Kidney (tissue), 14 donors: ENCODE data around the gene GRID1. TPM values are rescaled to one million over a fixed set of nuclear protein-coding genes. Genes with fewer than 3 reads are reported as not detected.

Source experiments
- DNase-seq, 5 donors: peaks; one replicate each; pipeline ENCODE4 v3.0.0-alpha.2; 2013 to 2020
- FAIRE-seq: peaks from 2 replicates; lab custom pipeline; 2012; peaks lifted over from hg19 to GRCh38; lab: Jason Lieb, UNC
- H3K27ac ChIP-seq, 2 donors: one replicate each; pipeline ENCODE4 v1.7.0; 2013; ENCODE audit warnings: low read depth in 2 of 2, low read length in 2 of 2, inconsistent platforms in 1 of 2
- H3K27me3 ChIP-seq: one replicate; pipeline ENCODE4 v1.7.1; 2013; ENCODE audit warnings: low read length, inconsistent platforms; ENCODE audit not compliant: control insufficient read depth, insufficient read depth
- H3K36me3 ChIP-seq, 3 donors: one replicate each; pipeline versions ENCODE4 v1.7.0 to v1.7.1; 2013; ENCODE audit warnings: low read length in 3 of 3, control low read depth in 1 of 3, inconsistent platforms in 1 of 3; ENCODE audit not compliant: insufficient read depth in 3 of 3, control insufficient read depth in 2 of 3
- H3K4me1 ChIP-seq, 3 donors: one replicate each; pipeline versions ENCODE4 v1.7.0 to v1.7.1; 2013; ENCODE audit warnings: low read length in 3 of 3, inconsistent platforms in 1 of 3, low read depth in 1 of 3; ENCODE audit not compliant: control insufficient read depth in 2 of 3, insufficient read depth in 2 of 3
- H3K4me3 ChIP-seq, 3 donors: one replicate each; pipeline versions ENCODE4 v1.7.0 to v1.8.1; 2013; ENCODE audit warnings: low read length in 3 of 3, control low read depth in 1 of 3, inconsistent platforms in 1 of 3
- H3K9ac ChIP-seq, 3 donors: one replicate each; pipeline versions ENCODE4 v1.7.0 to v1.7.1; 2013; ENCODE audit warnings: low read length in 3 of 3, control low read depth in 1 of 3, inconsistent platforms in 1 of 3
- H3K9me3 ChIP-seq, 3 donors: one replicate each; pipeline versions ENCODE4 v1.7.0 to v1.7.1; 2013; ENCODE audit warnings: low read length in 3 of 3, control low read depth in 1 of 3, inconsistent platforms in 1 of 3; ENCODE audit not compliant: control insufficient read depth in 2 of 3, insufficient read depth in 1 of 3
- CTCF ChIP-seq: IDR thresholded peaks from 3 replicates; pipeline ENCODE4 v1.5.1; 2012; ENCODE audit warnings: mild to moderate bottlenecking, moderate library complexity, borderline replicate concordance; ENCODE audit not compliant: insufficient read depth; ENCODE audit errors: extremely low read depth
- intact Hi-C: fragments of 100-400 bp; cut with DNase I; formaldehyde crosslinking; loops from one replicate; pipeline ENCODE4 v1.11.1; 2022
- polyA plus RNA-seq: library from polyadenylated mRNA; stranded (reverse); fragments of 350-450 nt; fragmentation: Illumina TruSeq; extraction: RNeasy Lipid Tissue Mini Kit (QIAGEN cat#74804); gene quantifications from one replicate; pipeline ENCODE4 v1.2.3, GENCODE V29; 2014; ENCODE audit warnings: low read depth, low replicate concordance; ENCODE audit not compliant: insufficient read depth
- total RNA-seq: library from RNA; stranded (reverse); fragmentation: NEBNext Ultra II Directional; extraction: Animal tissue kit (Norgen Biotek cat#: 25700); gene quantifications from one replicate; pipeline ENCODE4 v1.2.1, GENCODE V29; 2021
- donor health status: control.
- donor health status: control.
- donor health status: control.
- donor health status: control.
- donor health status: control.
- donor health status: DM: yes; HTN: yes; CAD: no.
- donor health status: Normal renal cell carcinoma (clear cell type).

Gene GRID1
- total and polyA plus RNA-seq, 2 donors from 2014 or later = 0.37 to 1.4 TPM

GRCh38 chr10:85650791-85651496 lies 715.7 kb downstream of the GRID1 start:
- FAIRE-seq (no peak), DNase-seq (no peak)
- intact Hi-C loops = no loop called here
- no peaks in the 10 kb centered on the region for H3K9me3 ChIP-seq
- no peaks in the 10 kb centered on the region for H3K27me3 ChIP-seq
- TF ChIP-seq CTCF = no peak
- H3K4me1 ChIP-seq = no peaks in the 10 kb centered on the region
- no peak overlapping the region for H3K9ac ChIP-seq
- no peak overlapping the region for H3K27ac ChIP-seq
- H3K36me3 ChIP-seq = no peaks in the 10 kb centered on the region
- no peak overlapping the region for H3K4me3 ChIP-seq

GRCh38 chr10:85649461-85649860 lies 717.1 kb downstream of the GRID1 start:
- no peaks in the 10 kb centered on the region for H3K27me3 ChIP-seq
- no peaks in the 10 kb centered on the region for H3K36me3 ChIP-seq
- FAIRE-seq (no peak), DNase-seq (no peak)
- no peak overlapping the region for H3K9ac ChIP-seq
- H3K4me1 ChIP-seq = no peaks in the 10 kb centered on the region
- H3K4me3 ChIP-seq = no peak overlapping the region
- no peak for TF ChIP-seq CTCF
- intact Hi-C loops = no loop called here
- H3K27ac ChIP-seq = no peak overlapping the region
- no peaks in the 10 kb centered on the region for H3K9me3 ChIP-seq

GRCh38 chr10:85648279-85648754 lies 718.3 kb downstream of the GRID1 start:
- Histone ChIP-seq H3K9me3 (no peaks in the 10 kb centered on the region), H3K9ac (no peak overlapping the region), H3K4me3 (no peak overlapping the region), H3K27ac (no peak overlapping the region), H3K36me3 (no peaks in the 10 kb centered on the region), H3K4me1 (no peaks in the 10 kb centered on the region), H3K27me3 (no peaks in the 10 kb centered on the region)
- FAIRE-seq (no peak), DNase-seq (no peak)
- intact Hi-C loops = no loop called here
- no peak for TF ChIP-seq CTCF
